Neuronal stem cell (in vitro differentiated cells): ENCODE measurements around the gene TRIM8.

Experiments used
- DNase-seq: peaks from one replicate; pipeline ENCODE4 v3.0.0-alpha.2; 2013; ENCODE audit warnings: low spot score
- H2AFZ ChIP-seq: one replicate; pipeline ENCODE4 v1.6.1; 2013; ENCODE audit warnings: mild to moderate bottlenecking, low read length, inconsistent platforms
- H2AK5ac ChIP-seq: 2 replicates; pipeline ENCODE4 v1.6.1; 2013; ENCODE audit warnings: low read depth, mild to moderate bottlenecking, inconsistent platforms, low read length, moderate library complexity, mixed read lengths
- H2BK120ac ChIP-seq: 2 replicates; pipeline ENCODE4 v1.6.1; 2013; ENCODE audit warnings: low read depth, mild to moderate bottlenecking, inconsistent platforms, low read length, moderate library complexity, mixed read lengths
- H2BK12ac ChIP-seq: one replicate; pipeline ENCODE4 v1.6.1; 2013; ENCODE audit warnings: low read length, inconsistent platforms
- H2BK15ac ChIP-seq: 2 replicates; pipeline ENCODE4 v1.6.1; 2013; ENCODE audit warnings: mild to moderate bottlenecking, low read length, inconsistent platforms, mixed read lengths
- H2BK5ac ChIP-seq: one replicate; pipeline ENCODE4 v1.6.1; 2013; ENCODE audit warnings: inconsistent platforms, mild to moderate bottlenecking, low read length, moderate library complexity
- H3K14ac ChIP-seq: one replicate; pipeline ENCODE4 v1.6.1; 2013; ENCODE audit warnings: low read length, inconsistent platforms
- H3K18ac ChIP-seq: 2 replicates; pipeline ENCODE4 v1.6.1; 2013; ENCODE audit warnings: low read length, inconsistent platforms
- H3K23ac ChIP-seq: 2 replicates; pipeline ENCODE4 v1.6.1; 2013; ENCODE audit warnings: low read depth, mild to moderate bottlenecking, mixed read lengths, low read length, inconsistent platforms; ENCODE audit not compliant: poor library complexity
- H3K27ac ChIP-seq: replicated peaks from 3 replicates; pipeline ENCODE4 v1.5.1; 2013; ENCODE audit warnings: low read length, inconsistent platforms
- H3K27me3 ChIP-seq, 3 experiments: 2 replicates each; pipeline ENCODE4 v1.6.1; 2013; ENCODE audit warnings: low read length in 3 of 3, mild to moderate bottlenecking in 2 of 3, inconsistent platforms in 1 of 3, low read depth in 1 of 3, mixed read lengths in 1 of 3, moderate library complexity in 1 of 3; ENCODE audit not compliant: control insufficient read depth in 3 of 3, insufficient read depth in 3 of 3
- H3K36me3 ChIP-seq, 2 donors: replicated peaks in 1 of 2; 2 replicates each; pipeline ENCODE4 v1.6.1; 2013; ENCODE audit warnings: low read length in 2 of 2; ENCODE audit not compliant: control insufficient read depth in 2 of 2, insufficient read depth in 2 of 2
- H3K4ac ChIP-seq: 2 replicates; pipeline ENCODE4 v1.6.1; 2013; ENCODE audit warnings: inconsistent platforms, mild to moderate bottlenecking, low read length, moderate library complexity
- H3K4me1 ChIP-seq, 2 donors: 1 replicate in 1 of 2; 2 replicates in 1 of 2; pipeline ENCODE4 v1.6.1; 2013; ENCODE audit warnings: low read length in 2 of 2, low read depth in 1 of 2; ENCODE audit not compliant: control insufficient read depth in 2 of 2, insufficient read depth in 1 of 2
- H3K4me2 ChIP-seq: one replicate; pipeline ENCODE4 v1.6.1; 2013; ENCODE audit warnings: mild to moderate bottlenecking, low read length, inconsistent platforms; ENCODE audit not compliant: insufficient read depth, poor library complexity, severe bottlenecking
- H3K4me3 ChIP-seq, 2 donors: 2 replicates each; pipeline ENCODE4 v1.5.1; 2013; ENCODE audit warnings: low read length in 2 of 2, mild to moderate bottlenecking in 2 of 2, inconsistent platforms in 1 of 2, moderate library complexity in 1 of 2
- H3K79me1 ChIP-seq: one replicate; pipeline ENCODE4 v1.6.1; 2013; ENCODE audit warnings: low read depth, mild to moderate bottlenecking, inconsistent platforms, low read length, moderate library complexity
- H3K9ac ChIP-seq: one replicate; pipeline ENCODE4 v1.6.1; 2013; ENCODE audit warnings: mild to moderate bottlenecking, low read depth, low read length, inconsistent platforms; ENCODE audit not compliant: poor library complexity
- H3K9me3 ChIP-seq, 2 donors: replicated peaks in 1 of 2; 2 replicates each; pipeline versions ENCODE3 to v1.6.1; 2013; ENCODE audit warnings: low read length in 2 of 2, mild to moderate bottlenecking in 2 of 2, inconsistent platforms in 1 of 2, low read depth in 1 of 2, mixed read lengths in 1 of 2, moderate library complexity in 1 of 2; ENCODE audit not compliant: control insufficient read depth in 2 of 2, insufficient read depth in 1 of 2
- H4K8ac ChIP-seq: one replicate; pipeline ENCODE4 v1.6.1; 2013; ENCODE audit warnings: low read depth, mild to moderate bottlenecking, inconsistent platforms, low read length, moderate library complexity
- H4K91ac ChIP-seq: one replicate; pipeline ENCODE4 v1.6.1; 2013; ENCODE audit warnings: low read length, low read depth, mild to moderate bottlenecking, inconsistent platforms; ENCODE audit not compliant: poor library complexity
- WGBS, 2 donors: extraction: QIAGEN DNeasy Blood & Tissue Kit; methylation state at CpG; one replicate each; pipeline ENCODE4 v1.1.7; 2013; ENCODE audit warnings: missing lambda C conversion rate in 2 of 2, mixed read lengths in 1 of 2; ENCODE audit not compliant: insufficient read length in 2 of 2, insufficient replicate concordance in 1 of 2; ENCODE audit errors: extremely low coverage in 2 of 2; 5-methylcytosine and 5-hydroxymethylcytosine counted together

The TRIM8 gene

GRCh38 chr10:102670871-102671434 is 26.7 kb downstream of the TRIM8 start:
- WGBS, 2 donors: no CpG with 5 or more reads among the region's 6 CpGs
- no peak overlapping the region for H3K4me3 ChIP-seq

GRCh38 chr10:102673236-102673818 is 29.0 kb downstream of the TRIM8 start:
- Histone ChIP-seq H3K4me2 (no peak overlapping the region), H3K14ac (no peak overlapping the region), H3K4ac (no peak overlapping the region), H3K4me3 (peak overlapping the region in 1 of 2 donors; percentile 41), H2BK5ac (no peak overlapping the region), H3K9me3 (no peaks in the 10 kb centered on the region), H3K18ac (no peak overlapping the region), H2AFZ (peak overlapping the region; percentile 76), H3K9ac (no peak overlapping the region), H2BK15ac (no peak overlapping the region), H3K27me3 (no peaks in the 10 kb centered on the region), H4K91ac (no peak overlapping the region), H2BK120ac (no peak overlapping the region), H2AK5ac (no peak overlapping the region), H3K36me3 (no peaks in the 10 kb centered on the region), H3K23ac (no peak overlapping the region), H3K4me1 (peaks cover 33 to 71% of the 10 kb centered on the region in 2 donors), H3K27ac (no peak overlapping the region), H4K8ac (no peak overlapping the region), H2BK12ac (no peak overlapping the region), H3K79me1 (peaks cover 2% of the 10 kb centered on the region)
- no peak for DNase-seq
- WGBS, 2 donors: no CpG with 5 or more reads among the region's 13 CpGs

More at GRCh38 chr10:102670871-102671434, 26.7 kb downstream of the TRIM8 start:
- no peak overlapping the region for H3K4ac ChIP-seq
- no peak overlapping the region for H3K23ac ChIP-seq
- no peaks in the 10 kb centered on the region for H3K27me3 ChIP-seq
- H2BK12ac ChIP-seq: no peak overlapping the region
- H3K4me1 ChIP-seq: peaks cover 38 to 63% of the 10 kb centered on the region in 2 donors
- H3K36me3 ChIP-seq: no peaks in the 10 kb centered on the region
- no peak overlapping the region for H4K91ac ChIP-seq
- H2AFZ ChIP-seq: peak overlapping the region; percentile 33
- no peak overlapping the region for H3K4me2 ChIP-seq
- no peaks in the 10 kb centered on the region for H3K9me3 ChIP-seq
- no peak overlapping the region for H3K27ac ChIP-seq
- H2AK5ac ChIP-seq: no peak overlapping the region
- no peak overlapping the region for H4K8ac ChIP-seq
- H2BK15ac ChIP-seq: peak overlapping the region; percentile 29
- H2BK120ac ChIP-seq: no peak overlapping the region
- no peak overlapping the region for H3K18ac ChIP-seq
- no peak overlapping the region for H3K14ac ChIP-seq
- H2BK5ac ChIP-seq: no peak overlapping the region
- H3K79me1 ChIP-seq: peaks cover 2% of the 10 kb centered on the region
- DNase-seq: no peak
- no peak overlapping the region for H3K9ac ChIP-seq

- Histone ChIP-seq H4K8ac (no peak overlapping the region), H3K18ac (peak overlapping the region; percentile 86), H3K4ac (no peak overlapping the region), H3K14ac (no peak overlapping the region), H3K27me3 (no peaks in the 10 kb centered on the region), H2BK5ac (no peak overlapping the region), H2BK15ac (peak overlapping the region; percentile 60), H3K9me3 (no peaks in the 10 kb centered on the region), H2BK12ac (no peak overlapping the region), H2BK120ac (no peak overlapping the region), H3K79me1 (peaks cover 2% of the 10 kb centered on the region), H3K4me1 (peaks cover 38 to 71% of the 10 kb centered on the region in 2 donors), H2AK5ac (no peak overlapping the region), H3K23ac (no peak overlapping the region), H3K4me2 (peak overlapping the region; percentile 38), H2AFZ (peak overlapping the region; percentile 76), H4K91ac (no peak overlapping the region), H3K36me3 (no peaks in the 10 kb centered on the region), H3K27ac (peak overlapping the region; percentile 64), H3K4me3 (peak overlapping the region in 1 of 2 donors; percentile 41), H3K9ac (peak overlapping the region; percentile 32)
- no CpG with 5 or more reads among the region's 19 CpGs for WGBS, 2 donors
- peak; percentile 57 for DNase-seq
Measured at GRCh38 chr10:102673819-102674511, 29.7 kb downstream of the TRIM8 start.

- H3K27ac ChIP-seq: peak overlapping the region; percentile 64
- no peak overlapping the region for H2BK12ac ChIP-seq
- H3K4me3 ChIP-seq: peak overlapping the region in 1 of 2 donors; percentile 41
- H4K91ac ChIP-seq: no peak overlapping the region
- no peak overlapping the region for H3K14ac ChIP-seq
- DNase-seq: peak; percentile 39
- no peaks in the 10 kb centered on the region for H3K36me3 ChIP-seq
- H3K4me1 ChIP-seq: peaks cover 42 to 71% of the 10 kb centered on the region in 2 donors
- no peak overlapping the region for H2BK5ac ChIP-seq
- peak overlapping the region; percentile 76 for H2AFZ ChIP-seq
- no peak overlapping the region for H2AK5ac ChIP-seq
- peak overlapping the region; percentile 86 for H3K18ac ChIP-seq
- no peak overlapping the region for H4K8ac ChIP-seq
- H3K9me3 ChIP-seq: no peaks in the 10 kb centered on the region
- peaks cover 2% of the 10 kb centered on the region for H3K79me1 ChIP-seq
- H2BK15ac ChIP-seq: no peak overlapping the region
- H3K23ac ChIP-seq: no peak overlapping the region
- no peak overlapping the region for H2BK120ac ChIP-seq
- no CpG with 5 or more reads among the region's 2 CpGs for WGBS, 2 donors
- no peaks in the 10 kb centered on the region for H3K27me3 ChIP-seq
- peak overlapping the region; percentile 38 for H3K4me2 ChIP-seq
- no peak overlapping the region for H3K4ac ChIP-seq
- H3K9ac ChIP-seq: no peak overlapping the region
Measured at GRCh38 chr10:102674566-102674965, 30.3 kb downstream of the TRIM8 start.
